Keratinocyte (primary cell): ENCODE data around the gene MDH2.

Experiments
- EZH2 ChIP-seq: IDR thresholded peaks from one replicate; pipeline ENCODE4 v1.6.1; 2012; ENCODE audit warnings: inconsistent platforms, mild to moderate bottlenecking, low read length, moderate library complexity
- TF ChIP-seq, protein P1 (sequence below), 3 experiments: IDR thresholded peaks in 1 of 3; conservative IDR thresholded peaks in 1 of 3; optimal IDR thresholded peaks in 1 of 3; 2 replicates in 2 of 3; 3 replicates in 1 of 3; pipeline versions ENCODE3 to v1.5.1; 2011; ENCODE audit warnings: low read length in 3 of 3, mild to moderate bottlenecking in 3 of 3, moderate library complexity in 2 of 3, control low read depth in 1 of 3, inconsistent platforms in 1 of 3; ENCODE audit not compliant: insufficient read depth in 2 of 3; ENCODE audit errors: extremely low read depth in 1 of 3

DNA sequence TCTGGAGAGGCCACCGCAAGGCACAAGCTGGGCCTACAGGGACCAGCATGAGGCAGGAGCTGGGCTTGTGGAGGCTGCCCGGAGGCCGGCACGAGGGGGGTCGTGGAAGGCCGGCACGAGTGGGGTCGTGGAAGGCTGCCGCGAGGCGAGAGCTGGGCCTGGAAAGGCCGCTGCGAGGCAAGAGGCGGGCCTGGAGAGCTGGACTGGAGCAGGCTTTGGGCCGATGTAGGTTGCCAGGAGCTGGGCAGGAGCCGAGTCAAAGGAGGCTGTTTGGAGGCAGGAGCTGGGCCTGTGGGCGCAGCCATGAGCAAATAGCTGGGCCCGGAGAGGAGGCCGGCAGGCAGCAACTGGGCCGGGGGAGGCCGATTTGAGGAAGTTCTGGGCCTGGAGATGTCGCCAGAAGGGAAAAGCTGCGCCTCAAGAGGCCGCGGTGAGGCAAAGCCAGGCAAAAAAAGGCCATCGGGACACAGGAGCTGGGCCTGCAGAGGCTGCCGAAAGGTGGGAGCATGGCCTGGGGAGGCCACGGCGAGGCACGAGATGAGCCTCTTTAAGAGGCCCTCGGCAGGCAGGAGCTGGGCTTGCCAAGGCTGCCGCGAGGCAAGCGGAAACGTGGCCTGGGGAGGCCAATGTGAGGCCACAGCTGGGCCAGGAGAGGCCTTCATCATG is 26.5 kb downstream of the MDH2 start:
- TF ChIP-seq, protein P1, sequence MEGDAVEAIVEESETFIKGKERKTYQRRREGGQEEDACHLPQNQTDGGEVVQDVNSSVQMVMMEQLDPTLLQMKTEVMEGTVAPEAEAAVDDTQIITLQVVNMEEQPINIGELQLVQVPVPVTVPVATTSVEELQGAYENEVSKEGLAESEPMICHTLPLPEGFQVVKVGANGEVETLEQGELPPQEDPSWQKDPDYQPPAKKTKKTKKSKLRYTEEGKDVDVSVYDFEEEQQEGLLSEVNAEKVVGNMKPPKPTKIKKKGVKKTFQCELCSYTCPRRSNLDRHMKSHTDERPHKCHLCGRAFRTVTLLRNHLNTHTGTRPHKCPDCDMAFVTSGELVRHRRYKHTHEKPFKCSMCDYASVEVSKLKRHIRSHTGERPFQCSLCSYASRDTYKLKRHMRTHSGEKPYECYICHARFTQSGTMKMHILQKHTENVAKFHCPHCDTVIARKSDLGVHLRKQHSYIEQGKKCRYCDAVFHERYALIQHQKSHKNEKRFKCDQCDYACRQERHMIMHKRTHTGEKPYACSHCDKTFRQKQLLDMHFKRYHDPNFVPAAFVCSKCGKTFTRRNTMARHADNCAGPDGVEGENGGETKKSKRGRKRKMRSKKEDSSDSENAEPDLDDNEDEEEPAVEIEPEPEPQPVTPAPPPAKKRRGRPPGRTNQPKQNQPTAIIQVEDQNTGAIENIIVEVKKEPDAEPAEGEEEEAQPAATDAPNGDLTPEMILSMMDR (optimal IDR thresholded peaks at IDR 0.05 in 1 of 3, IDR thresholded peaks at IDR 0.05 in 1 of 3, conservative IDR thresholded peaks at IDR 0.05 in 1 of 3; ENCODE audit: extremely low read depth in 1 of 3, insufficient read depth in 2 of 3, low read length in 3 of 3) = no peak
- no peak for TF ChIP-seq EZH2
